Astrocyte (in vitro differentiated cells and primary cell): ENCODE results near the gene KRAS. TPM values are rescaled to one million over a fixed set of nuclear protein-coding genes. Genes with fewer than 3 reads are reported as not detected.

Source experiments
- DNase-seq: peaks from one replicate; pipeline ENCODE4 v3.0.0-alpha.2; 2010; ENCODE audit warnings: low read depth
- FAIRE-seq: peaks from 2 replicates; lab custom pipeline; 2011; peaks lifted over from hg19 to GRCh38; lab: Jason Lieb, UNC
- H2AFZ ChIP-seq: 2 replicates; pipeline ENCODE4 v1.6.0; 2012; ENCODE audit warnings: low read depth, low read length, inconsistent platforms
- H3K27ac ChIP-seq: 2 replicates; pipeline ENCODE4 v1.5.1; 2011; ENCODE audit warnings: low read depth, low read length, inconsistent platforms
- H3K27me3 ChIP-seq: 2 replicates; pipeline ENCODE4 v1.6.0; 2011; ENCODE audit warnings: low read length, inconsistent platforms; ENCODE audit not compliant: insufficient read depth
- H3K36me3 ChIP-seq: 2 replicates; pipeline ENCODE4 v1.5.1; 2011; ENCODE audit warnings: low read length, inconsistent platforms; ENCODE audit not compliant: insufficient read depth
- H3K4me1 ChIP-seq: 2 replicates; pipeline ENCODE4 v1.5.1; 2011; ENCODE audit warnings: low read length, inconsistent platforms; ENCODE audit not compliant: insufficient read depth
- H3K4me2 ChIP-seq: 2 replicates; pipeline ENCODE4 v1.6.0; 2012; ENCODE audit warnings: low read length, inconsistent platforms
- H3K4me3 ChIP-seq: 2 replicates; pipeline ENCODE4 v1.5.1; 2011; ENCODE audit warnings: low read depth, mild to moderate bottlenecking, low read length, inconsistent platforms; ENCODE audit not compliant: insufficient read depth
- H3K79me2 ChIP-seq: 2 replicates; pipeline ENCODE4 v1.6.0; 2012; ENCODE audit warnings: mild to moderate bottlenecking, low read length, inconsistent platforms; ENCODE audit not compliant: insufficient read depth
- H3K9ac ChIP-seq: 2 replicates; pipeline ENCODE4 v1.6.0; 2012; ENCODE audit warnings: mild to moderate bottlenecking, low read length, inconsistent platforms
- H3K9me3 ChIP-seq: 2 replicates; pipeline ENCODE4 v1.5.1; 2012; ENCODE audit warnings: low read depth, mild to moderate bottlenecking, low read length, inconsistent platforms; ENCODE audit not compliant: insufficient read depth
- H4K20me1 ChIP-seq: 2 replicates; pipeline ENCODE4 v1.6.0; 2012; ENCODE audit warnings: low read length, inconsistent platforms; ENCODE audit not compliant: insufficient read depth
- H3K27ac Mint-ChIP-seq: one replicate; pipeline ENCODE4 v1.8.0; 2021; ENCODE audit warnings: mild to moderate bottlenecking, mixed read lengths; ENCODE audit not compliant: unreplicated experiment
- H3K27me3 Mint-ChIP-seq: one replicate; pipeline ENCODE4 v1.8.0; 2021; ENCODE audit warnings: low read depth, mixed read lengths; ENCODE audit not compliant: unreplicated experiment
- H3K36me3 Mint-ChIP-seq: one replicate; pipeline ENCODE4 v1.8.0; 2021; ENCODE audit warnings: low read depth, mixed read lengths; ENCODE audit not compliant: unreplicated experiment
- H3K4me1 Mint-ChIP-seq: one replicate; pipeline ENCODE4 v1.8.0; 2021; ENCODE audit warnings: low read depth, mixed read lengths; ENCODE audit not compliant: unreplicated experiment
- H3K4me3 Mint-ChIP-seq: one replicate; pipeline ENCODE4 v1.8.0; 2021; ENCODE audit warnings: mild to moderate bottlenecking, moderate library complexity, mixed read lengths; ENCODE audit not compliant: unreplicated experiment
- H3K9me3 Mint-ChIP-seq: one replicate; pipeline ENCODE4 v1.8.0; 2021; ENCODE audit warnings: mild to moderate bottlenecking, mixed read lengths; ENCODE audit not compliant: unreplicated experiment
- EZH2 ChIP-seq: IDR thresholded peaks from 2 replicates; pipeline ENCODE4 v1.6.1; 2012; ENCODE audit warnings: mild to moderate bottlenecking, low read length, inconsistent platforms; ENCODE audit not compliant: insufficient read depth
- total RNA-seq: library from RNA; stranded (reverse); gene quantifications from 2 replicates; pipeline ENCODE4 v1.2.1, GENCODE V29; 2021
- TF ChIP-seq, protein P1 (sequence below): IDR thresholded peaks from 2 replicates; pipeline ENCODE4 v1.5.1; 2011; ENCODE audit warnings: low read depth, mild to moderate bottlenecking, inconsistent platforms, low read length, moderate library complexity; ENCODE audit not compliant: insufficient read depth

Gene KRAS
- total RNA-seq, 1 donor from 2014 or later: 40.3 TPM

DNA sequence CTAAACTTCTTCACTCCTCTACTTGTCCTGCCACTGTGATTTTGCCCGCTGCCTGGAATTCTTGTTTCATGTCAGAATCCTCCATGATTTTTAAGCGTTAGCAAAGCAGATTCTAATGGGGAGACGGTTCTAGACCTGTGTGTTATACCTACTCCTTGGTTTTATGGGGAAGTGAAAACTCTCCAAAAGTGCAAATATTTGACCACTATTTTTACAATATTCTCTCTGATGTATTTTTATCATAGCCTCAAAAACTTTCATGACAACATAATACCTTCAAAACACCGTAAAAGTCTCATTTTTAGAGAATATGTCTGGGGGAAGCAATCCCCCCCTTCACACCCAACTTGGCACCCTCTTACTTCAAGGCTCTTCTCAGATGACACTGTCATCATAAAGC lies 12.9 kb upstream of the KRAS start:
- Histone ChIP-seq H3K4me1 (no peaks in the 10 kb centered on the region), H3K9me3 (no peaks in the 10 kb centered on the region), H3K27me3 (no peaks in the 10 kb centered on the region), H2AFZ (no peak overlapping the region), H3K36me3 (no peaks in the 10 kb centered on the region), H3K79me2 (no peaks in the 10 kb centered on the region), H3K4me3 (no peak overlapping the region), H4K20me1 (no peaks in the 10 kb centered on the region), H3K9ac (no peak overlapping the region), H3K4me2 (no peak overlapping the region), H3K27ac (no peak overlapping the region)
- TF ChIP-seq, protein P1, sequence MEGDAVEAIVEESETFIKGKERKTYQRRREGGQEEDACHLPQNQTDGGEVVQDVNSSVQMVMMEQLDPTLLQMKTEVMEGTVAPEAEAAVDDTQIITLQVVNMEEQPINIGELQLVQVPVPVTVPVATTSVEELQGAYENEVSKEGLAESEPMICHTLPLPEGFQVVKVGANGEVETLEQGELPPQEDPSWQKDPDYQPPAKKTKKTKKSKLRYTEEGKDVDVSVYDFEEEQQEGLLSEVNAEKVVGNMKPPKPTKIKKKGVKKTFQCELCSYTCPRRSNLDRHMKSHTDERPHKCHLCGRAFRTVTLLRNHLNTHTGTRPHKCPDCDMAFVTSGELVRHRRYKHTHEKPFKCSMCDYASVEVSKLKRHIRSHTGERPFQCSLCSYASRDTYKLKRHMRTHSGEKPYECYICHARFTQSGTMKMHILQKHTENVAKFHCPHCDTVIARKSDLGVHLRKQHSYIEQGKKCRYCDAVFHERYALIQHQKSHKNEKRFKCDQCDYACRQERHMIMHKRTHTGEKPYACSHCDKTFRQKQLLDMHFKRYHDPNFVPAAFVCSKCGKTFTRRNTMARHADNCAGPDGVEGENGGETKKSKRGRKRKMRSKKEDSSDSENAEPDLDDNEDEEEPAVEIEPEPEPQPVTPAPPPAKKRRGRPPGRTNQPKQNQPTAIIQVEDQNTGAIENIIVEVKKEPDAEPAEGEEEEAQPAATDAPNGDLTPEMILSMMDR: no peak
- no peak for TF ChIP-seq EZH2
- H3K4me3 Mint-ChIP-seq: no peak overlapping the region
- FAIRE-seq: no peak
- H3K36me3 Mint-ChIP-seq: no peaks in the 10 kb centered on the region
- H3K27ac Mint-ChIP-seq: no peak overlapping the region
- no peaks in the 10 kb centered on the region for H3K27me3 Mint-ChIP-seq
- H3K4me1 Mint-ChIP-seq: peaks cover 6% of the 10 kb centered on the region
- H3K9me3 Mint-ChIP-seq: peaks cover 2% of the 10 kb centered on the region
- no peak for DNase-seq

DNA sequence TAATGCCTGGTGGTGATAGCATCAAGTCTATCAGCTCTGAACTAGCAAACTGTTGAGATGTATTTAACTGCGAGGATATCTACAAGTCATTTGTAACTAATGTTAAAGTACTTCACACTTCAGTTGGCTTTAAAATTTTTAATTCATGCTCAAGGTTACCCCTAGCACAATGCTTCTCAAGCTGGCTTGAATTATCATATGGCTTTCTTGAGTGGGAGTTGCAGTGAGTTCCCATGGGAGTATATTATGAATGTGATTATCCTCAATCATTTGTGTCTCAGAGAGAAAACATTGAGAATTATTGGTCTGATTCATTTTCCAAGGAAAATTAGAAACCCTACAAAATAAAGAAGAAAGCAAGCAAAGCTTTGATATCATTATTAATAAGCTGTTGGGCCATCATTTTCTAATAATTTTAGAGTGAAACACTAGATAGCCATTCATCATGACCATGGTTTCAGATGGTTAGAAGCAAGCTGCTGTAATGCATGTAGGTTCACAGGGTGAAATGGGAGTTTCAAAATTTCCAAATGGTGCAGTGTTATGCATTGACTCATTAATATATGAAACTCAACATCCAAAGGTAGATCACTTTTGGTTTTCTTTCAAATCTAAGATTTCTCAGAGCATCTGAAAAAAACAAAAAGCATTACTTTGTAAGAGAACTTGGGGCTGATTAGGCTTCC lies 11.8 kb upstream of the KRAS start:
- Histone ChIP-seq H3K4me1 (no peaks in the 10 kb centered on the region), H3K79me2 (no peaks in the 10 kb centered on the region), H3K4me3 (no peak overlapping the region), H3K36me3 (no peaks in the 10 kb centered on the region), H3K9ac (no peak overlapping the region), H3K27ac (no peak overlapping the region), H3K27me3 (no peaks in the 10 kb centered on the region), H4K20me1 (no peaks in the 10 kb centered on the region), H3K9me3 (no peaks in the 10 kb centered on the region), H2AFZ (no peak overlapping the region), H3K4me2 (no peak overlapping the region)
- Mint-ChIP-seq H3K9me3 (peaks cover 2% of the 10 kb centered on the region), H3K4me1 (peaks cover 6% of the 10 kb centered on the region), H3K4me3 (no peak overlapping the region), H3K36me3 (no peaks in the 10 kb centered on the region), H3K27me3 (no peaks in the 10 kb centered on the region), H3K27ac (no peak overlapping the region)
- no peak for DNase-seq
- TF ChIP-seq, protein P1: no peak
- TF ChIP-seq EZH2: no peak
- no peak for FAIRE-seq

DNA sequence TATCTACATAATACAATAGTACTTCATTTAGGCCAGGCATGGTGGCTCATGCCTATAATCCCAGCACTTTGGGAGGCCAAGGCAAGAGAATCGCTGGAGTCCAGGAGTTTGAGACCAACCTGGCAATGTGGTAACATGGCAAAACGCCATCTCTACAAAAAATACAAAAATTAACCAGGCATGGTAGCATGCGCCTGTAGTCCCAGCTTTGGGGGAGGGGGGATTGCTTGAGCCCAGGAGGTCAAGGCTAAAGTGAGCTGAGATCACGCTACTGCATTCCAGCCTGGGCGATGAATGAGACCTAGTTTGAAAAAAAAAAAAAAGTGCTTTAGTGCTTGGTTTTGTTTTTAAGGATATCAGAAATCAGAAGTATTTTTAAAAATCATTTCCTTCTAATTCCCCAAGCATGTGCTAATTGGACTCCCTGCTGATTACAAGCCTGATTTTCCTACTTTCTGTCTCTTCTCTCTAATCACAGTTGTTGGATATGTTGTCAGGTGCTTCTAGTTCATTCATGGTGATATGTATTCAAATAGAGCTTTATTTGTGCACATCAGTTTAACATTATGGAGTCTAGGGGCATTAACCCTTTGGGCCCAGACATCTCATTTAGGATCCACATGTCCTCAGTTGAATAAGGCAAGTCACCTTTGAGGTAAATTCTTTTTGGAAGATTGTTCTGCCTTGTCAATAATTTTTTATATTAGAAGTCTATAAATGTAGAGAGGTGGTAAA lies 7.0 kb upstream of the KRAS start:
- Histone ChIP-seq H3K4me3 (no peak overlapping the region), H3K27me3 (no peaks in the 10 kb centered on the region), H3K9me3 (no peaks in the 10 kb centered on the region), H2AFZ (no peak overlapping the region), H4K20me1 (no peaks in the 10 kb centered on the region), H3K4me1 (no peaks in the 10 kb centered on the region), H3K9ac (no peak overlapping the region), H3K36me3 (no peaks in the 10 kb centered on the region), H3K79me2 (no peaks in the 10 kb centered on the region), H3K27ac (no peak overlapping the region), H3K4me2 (no peak overlapping the region)
- no peak overlapping the region for H3K4me3 Mint-ChIP-seq
- TF ChIP-seq, protein P1: no peak
- TF ChIP-seq EZH2: no peak
- no peaks in the 10 kb centered on the region for H3K27me3 Mint-ChIP-seq
- DNase-seq (no peak), FAIRE-seq (no peak)
- no peaks in the 10 kb centered on the region for H3K36me3 Mint-ChIP-seq
- peaks cover 2% of the 10 kb centered on the region for H3K9me3 Mint-ChIP-seq
- peaks cover 20% of the 10 kb centered on the region for H3K4me1 Mint-ChIP-seq
- H3K27ac Mint-ChIP-seq: no peak overlapping the region
